Left hindlimb (tissue), 1 donor: ENCODE measurements around the gene GTF2H1.
"Not testable (repeated sequence)": the region's sequence is repeated elsewhere in the genome, so short reads cannot be mapped to it uniquely, and the experiment has no call there.

Experiments
- DNase-seq: peaks from one replicate; pipeline ENCODE4 v3.0.0-alpha.2; 2018

Gene GTF2H1

GRCh38 chr11:18320617-18321016, 1.8 kb upstream of the GTF2H1 start:
- DNase-seq, result no peak

DNA sequence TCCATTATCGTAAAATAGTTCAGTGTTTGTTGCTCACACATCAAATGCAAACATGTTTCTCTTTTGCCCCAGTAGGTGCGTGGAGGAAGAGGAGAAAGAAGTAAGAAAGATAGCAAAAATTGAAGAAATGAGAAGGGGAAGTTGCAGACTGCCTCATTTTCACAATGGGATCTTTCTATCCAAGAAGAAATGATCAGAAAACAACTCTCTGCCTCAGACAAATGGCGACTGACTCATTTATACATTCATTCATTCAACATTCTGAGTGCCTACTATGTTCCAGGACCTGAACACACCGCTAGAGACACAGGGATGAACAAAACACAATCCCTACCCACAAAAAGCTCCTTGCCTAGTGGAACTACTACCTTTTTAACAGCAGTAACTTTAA, 794 bp upstream of the GTF2H1 start:
- no peak for DNase-seq

GRCh38 chr11:18322818-18323570, 627 bp downstream of the GTF2H1 start:
- DNase-seq, result no peak

DNA sequence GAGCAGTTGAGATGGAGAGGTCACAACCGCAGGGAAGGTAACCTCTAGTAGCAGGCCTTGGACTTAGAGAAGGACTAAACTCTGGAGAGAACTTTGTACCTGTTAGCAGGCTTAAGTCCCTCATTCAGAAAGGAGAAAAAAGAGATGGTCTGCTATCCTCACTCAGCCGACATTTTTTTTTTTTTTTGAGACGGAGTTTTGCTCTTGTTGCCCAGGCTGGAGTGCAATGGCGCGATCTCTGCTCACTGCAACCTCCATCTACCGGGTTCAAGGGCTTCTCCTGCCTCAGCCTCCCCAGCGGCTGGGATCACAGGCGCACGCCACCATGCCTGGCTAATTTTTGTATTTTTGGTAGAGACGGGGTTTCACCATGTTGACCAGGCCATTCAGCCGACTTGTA, 1.5 kb downstream of the GTF2H1 start:
- not testable (repeated sequence) for DNase-seq

- no peak for DNase-seq
Observed at GRCh38 chr11:18324381-18324780, 2.0 kb downstream of the GTF2H1 start.

GRCh38 chr11:18329196-18329870, 7.0 kb downstream of the GTF2H1 start:
- DNase-seq, result no peak

- DNase-seq, result no peak
Observed at GRCh38 chr11:18330921-18331320, 8.6 kb downstream of the GTF2H1 start.

- DNase-seq, result no peak
Observed at GRCh38 chr11:18332302-18332701, 9.9 kb downstream of the GTF2H1 start.

DNA sequence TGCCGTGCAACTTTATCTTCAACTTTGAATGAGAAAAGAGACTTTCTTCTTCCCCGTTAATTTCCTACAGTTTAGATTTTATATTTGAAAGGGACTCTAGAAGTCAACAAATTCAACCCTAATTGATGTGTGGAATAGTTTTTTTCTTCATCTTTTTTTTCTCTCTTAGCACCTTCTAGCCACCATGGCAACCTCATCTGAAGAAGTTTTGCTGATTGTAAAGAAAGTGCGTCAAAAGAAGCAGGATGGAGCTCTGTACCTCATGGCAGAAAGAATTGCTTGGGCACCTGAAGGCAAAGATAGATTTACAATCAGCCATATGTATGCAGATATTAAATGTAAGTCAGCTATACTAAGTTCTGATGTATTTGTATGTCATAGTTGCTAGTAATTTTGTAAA, 10.5 kb downstream of the GTF2H1 start:
- no peak for DNase-seq

DNA sequence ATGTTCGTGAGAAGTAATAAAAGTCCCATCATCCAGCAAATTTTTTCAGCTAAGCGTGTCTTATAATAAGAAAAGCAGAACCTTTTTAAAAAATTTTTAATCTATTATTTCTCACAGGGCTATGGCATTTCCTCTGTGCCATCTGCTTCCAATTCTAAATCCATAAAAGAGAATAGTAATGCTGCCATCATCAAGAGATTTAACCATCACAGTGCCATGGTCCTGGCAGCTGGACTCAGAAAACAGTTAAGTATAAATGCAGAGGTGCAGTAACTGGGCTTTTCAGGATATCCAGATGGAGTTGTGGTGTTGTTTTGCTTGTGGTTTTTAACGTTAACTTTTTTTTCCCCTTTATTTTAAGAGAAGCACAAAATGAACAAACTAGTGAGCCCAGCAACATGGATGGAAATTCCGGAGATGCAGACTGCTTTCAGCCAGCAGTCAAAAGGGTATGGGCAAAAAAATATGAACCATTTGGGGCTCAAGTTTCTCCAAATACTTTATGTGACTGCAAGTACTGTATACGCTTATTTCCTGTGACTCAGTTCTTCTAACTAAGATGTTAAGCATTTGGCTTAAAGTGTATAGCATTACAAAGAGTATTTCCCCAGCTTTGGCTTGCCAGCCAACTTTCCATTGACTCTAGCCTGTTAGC, 25.2 kb downstream of the GTF2H1 start:
- DNase-seq, result no peak

DNA sequence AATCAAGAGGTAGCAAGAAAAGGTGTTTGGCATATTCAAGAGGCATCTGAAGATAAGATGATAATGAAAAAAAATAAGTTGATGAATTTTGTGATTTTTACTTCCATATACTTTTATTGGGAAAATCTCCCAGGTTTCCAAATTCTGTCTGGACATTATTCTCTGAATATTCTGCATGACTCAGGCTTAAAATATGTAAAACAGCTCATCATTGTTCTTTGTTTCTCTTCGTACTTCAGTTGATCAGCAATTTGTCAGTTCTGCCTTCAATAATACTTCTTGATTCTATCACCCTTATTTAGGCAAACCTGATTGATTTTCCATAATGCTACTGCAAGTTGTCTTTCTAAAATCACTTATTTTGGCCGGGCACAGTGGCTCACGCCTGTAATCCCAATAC, 30.2 kb downstream of the GTF2H1 start:
- DNase-seq, result no peak

- DNase-seq, result no peak
Observed at GRCh38 chr11:18358646-18359045, 36.3 kb downstream of the GTF2H1 start.

GRCh38 chr11:18361154-18361553, 38.8 kb downstream of the GTF2H1 start:
- no peak for DNase-seq

- DNase-seq, result no peak
Observed at GRCh38 chr11:18364495-18365073, 42.2 kb downstream of the GTF2H1 start.

DNA sequence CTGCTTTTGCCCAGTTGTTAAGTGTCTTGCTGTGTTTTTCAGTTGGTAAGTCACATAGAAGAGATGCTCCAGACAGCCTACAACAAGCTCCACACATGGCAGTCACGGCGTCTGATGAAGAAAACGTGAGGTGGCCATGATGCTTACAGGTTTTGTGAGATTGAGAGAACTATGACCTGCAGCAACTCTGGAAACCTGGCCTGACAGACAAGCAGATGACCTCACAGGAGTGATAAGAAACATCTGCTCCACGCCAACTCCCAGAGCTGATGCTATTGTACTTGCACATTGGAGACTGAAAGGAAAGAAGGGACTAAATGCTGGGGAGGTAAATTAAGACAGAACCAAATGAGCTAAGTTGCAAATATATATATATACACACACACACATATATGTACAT, 43.4 kb downstream of the GTF2H1 start:
- no peak for DNase-seq

DNA sequence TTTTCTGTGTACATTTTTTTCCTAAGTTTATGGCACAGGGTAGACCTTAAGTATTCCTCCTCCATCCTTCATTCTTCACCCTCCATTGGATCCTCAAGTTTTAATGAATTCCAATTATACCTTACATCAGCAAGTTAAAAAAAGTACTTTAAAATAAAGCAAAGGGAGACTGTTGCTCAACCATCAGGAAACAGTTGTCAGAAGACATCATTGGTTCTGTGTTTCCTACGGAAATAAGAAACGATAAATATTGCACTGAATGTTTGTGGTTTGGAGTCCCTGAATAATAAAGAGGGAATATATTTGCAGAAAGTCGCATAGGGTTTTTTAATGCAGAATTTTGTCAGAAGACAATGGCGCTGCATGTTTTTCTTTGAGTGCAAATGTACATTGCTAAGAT, 43.9 kb downstream of the GTF2H1 start:
- DNase-seq, result no peak

- no peak for DNase-seq
Observed at GRCh38 chr11:18367431-18367830, 45.1 kb downstream of the GTF2H1 start.

DNA sequence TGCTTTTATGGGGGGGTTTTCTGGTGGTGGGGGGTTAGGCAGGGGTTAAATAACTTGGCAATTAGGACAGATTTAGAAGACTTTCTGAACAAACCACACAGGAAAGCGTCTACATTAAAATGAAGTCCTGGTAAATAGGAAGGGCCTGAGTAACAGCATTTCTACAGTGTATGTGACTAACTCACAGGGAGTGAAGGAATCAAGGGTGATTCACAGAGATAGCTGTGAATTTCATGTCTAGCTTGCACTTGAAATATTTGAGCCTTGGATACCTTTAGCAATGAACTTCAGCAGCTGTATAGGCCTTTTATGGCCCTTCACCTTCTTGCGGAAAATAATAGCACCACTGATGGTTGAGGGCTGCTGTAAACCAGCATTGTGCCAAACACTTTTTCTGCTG, 45.9 kb downstream of the GTF2H1 start:
- no peak for DNase-seq

GRCh38 chr11:18369398-18369797, 47.0 kb downstream of the GTF2H1 start:
- no peak for DNase-seq

GRCh38 chr11:18371279-18371678, 48.9 kb downstream of the GTF2H1 start:
- DNase-seq, result no peak

GRCh38 chr11:18372201-18372600, 49.8 kb downstream of the GTF2H1 start:
- no peak for DNase-seq

- DNase-seq, result no peak
Observed at GRCh38 chr11:18374956-18375355, 52.6 kb downstream of the GTF2H1 start.

DNA sequence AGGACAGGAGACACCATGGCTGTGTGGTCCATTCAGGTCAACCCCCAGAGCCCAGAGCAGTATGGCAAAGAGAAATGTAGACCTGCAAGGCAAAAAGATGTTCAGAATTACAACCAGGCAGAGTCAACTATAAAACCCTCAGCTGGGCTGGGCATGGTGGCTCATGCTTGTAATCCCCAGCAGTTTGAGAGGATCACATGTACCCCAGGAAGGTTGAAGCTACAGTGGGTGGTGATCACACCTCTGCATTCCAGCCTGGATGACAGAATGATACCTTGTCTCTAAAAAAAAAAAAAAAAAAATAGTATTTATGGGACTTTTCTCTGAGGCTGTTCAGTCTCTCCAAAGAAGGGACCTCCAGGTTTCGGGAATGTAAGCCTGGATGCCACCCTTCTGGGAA, 53.6 kb downstream of the GTF2H1 start:
- no peak for DNase-seq

DNA sequence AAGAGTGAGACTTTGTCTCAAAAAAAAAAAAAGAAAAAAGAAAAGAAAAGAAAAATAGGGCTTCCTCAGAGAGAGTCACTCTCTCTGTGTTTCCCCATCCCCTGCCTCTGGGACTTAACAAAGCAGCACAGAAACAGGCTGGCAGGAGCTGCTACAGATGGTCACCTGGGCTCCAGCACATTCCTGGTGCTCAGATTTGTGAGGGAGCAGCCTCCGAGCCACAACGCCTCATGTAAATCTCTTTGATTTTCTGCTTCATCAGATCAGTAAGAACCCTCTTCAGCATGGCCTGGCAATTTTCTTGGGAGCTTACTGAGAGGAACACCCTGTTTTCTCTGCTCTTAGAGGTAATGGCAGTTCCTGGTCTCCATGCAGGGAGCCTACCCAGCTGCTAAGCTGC, 56.8 kb downstream of the GTF2H1 start:
- DNase-seq, result no peak
